ENCODE data around the gene TLK2. TPM values are rescaled to one million over a fixed set of nuclear protein-coding genes. Genes with fewer than 3 reads are reported as not detected.

TLK2 gene
- total RNA-seq, 4 donors from 2014 or later: 30.3 to 66.0 (median 38.7) TPM

DNA sequence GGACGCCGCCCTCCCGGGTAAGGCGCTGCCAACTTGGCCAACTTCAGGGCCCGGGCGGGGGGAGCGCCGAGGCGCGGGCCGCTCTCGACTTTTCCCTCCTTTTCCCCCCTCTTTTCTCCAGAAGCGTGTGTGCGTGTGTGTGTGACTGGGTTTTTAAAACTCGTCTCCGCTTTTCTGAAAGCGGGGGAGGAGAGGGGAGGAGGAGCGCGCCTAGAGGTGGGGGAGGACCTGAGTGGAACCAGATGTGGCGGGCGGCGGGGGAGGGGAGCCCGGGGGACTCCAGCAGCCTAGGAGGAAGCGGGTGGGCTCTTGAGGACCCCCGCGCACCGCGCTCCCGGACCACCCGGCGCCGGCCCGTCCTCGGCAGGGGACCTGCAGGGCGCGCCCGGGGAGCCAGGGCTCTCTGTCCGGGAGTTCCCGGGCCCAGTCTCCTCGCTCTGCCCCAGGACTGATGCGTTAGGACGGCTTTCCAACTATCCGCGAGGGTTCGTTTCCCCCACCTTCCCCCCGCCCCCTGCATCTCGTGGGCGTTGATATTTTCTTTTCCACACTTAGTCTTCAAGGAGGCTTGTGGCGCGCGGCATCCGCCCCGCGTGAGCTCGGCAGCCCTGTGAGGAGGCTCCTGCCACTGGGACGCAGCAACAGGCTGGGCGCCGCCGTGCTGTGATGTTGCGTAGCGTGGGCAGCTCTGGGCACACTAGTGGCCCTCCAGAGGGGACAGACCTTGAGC, 149.4 kb downstream of the TLK2 start:
- Histone ChIP-seq H3K9me3 (no peaks in the 10 kb centered on the region), H3K4me1 (peaks cover 0 to 51% (median 6%) of the 10 kb centered on the region in 4 donors), H3K27ac (peak overlapping the region; percentile 61 to 89 (median 78)), H3K36me3 (peaks cover 0 to 18% (median 0%) of the 10 kb centered on the region in 3 donors), H3K4me3 (peak overlapping the region; percentile 30 to 78 (median 50)), H3K27me3 (peaks cover 0 to 20% of the 10 kb centered on the region in 2 donors)
- WGBS, 2 donors: 1% methylated on average over 51 to 59 of the region's 61 CpGs
- no peak for DNase-seq (ENCODE audit: low spot score in 2 of 2)
- TF ChIP-seq POLR2A (IDR thresholded peaks at IDR 0.05) (peak in 1 of 2 donors; percentile 1), EP300 (IDR thresholded peaks at IDR 0.05) (no peak)
- TF ChIP-seq, protein P1, sequence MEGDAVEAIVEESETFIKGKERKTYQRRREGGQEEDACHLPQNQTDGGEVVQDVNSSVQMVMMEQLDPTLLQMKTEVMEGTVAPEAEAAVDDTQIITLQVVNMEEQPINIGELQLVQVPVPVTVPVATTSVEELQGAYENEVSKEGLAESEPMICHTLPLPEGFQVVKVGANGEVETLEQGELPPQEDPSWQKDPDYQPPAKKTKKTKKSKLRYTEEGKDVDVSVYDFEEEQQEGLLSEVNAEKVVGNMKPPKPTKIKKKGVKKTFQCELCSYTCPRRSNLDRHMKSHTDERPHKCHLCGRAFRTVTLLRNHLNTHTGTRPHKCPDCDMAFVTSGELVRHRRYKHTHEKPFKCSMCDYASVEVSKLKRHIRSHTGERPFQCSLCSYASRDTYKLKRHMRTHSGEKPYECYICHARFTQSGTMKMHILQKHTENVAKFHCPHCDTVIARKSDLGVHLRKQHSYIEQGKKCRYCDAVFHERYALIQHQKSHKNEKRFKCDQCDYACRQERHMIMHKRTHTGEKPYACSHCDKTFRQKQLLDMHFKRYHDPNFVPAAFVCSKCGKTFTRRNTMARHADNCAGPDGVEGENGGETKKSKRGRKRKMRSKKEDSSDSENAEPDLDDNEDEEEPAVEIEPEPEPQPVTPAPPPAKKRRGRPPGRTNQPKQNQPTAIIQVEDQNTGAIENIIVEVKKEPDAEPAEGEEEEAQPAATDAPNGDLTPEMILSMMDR (IDR thresholded peaks at IDR 0.05): no peak

DNA sequence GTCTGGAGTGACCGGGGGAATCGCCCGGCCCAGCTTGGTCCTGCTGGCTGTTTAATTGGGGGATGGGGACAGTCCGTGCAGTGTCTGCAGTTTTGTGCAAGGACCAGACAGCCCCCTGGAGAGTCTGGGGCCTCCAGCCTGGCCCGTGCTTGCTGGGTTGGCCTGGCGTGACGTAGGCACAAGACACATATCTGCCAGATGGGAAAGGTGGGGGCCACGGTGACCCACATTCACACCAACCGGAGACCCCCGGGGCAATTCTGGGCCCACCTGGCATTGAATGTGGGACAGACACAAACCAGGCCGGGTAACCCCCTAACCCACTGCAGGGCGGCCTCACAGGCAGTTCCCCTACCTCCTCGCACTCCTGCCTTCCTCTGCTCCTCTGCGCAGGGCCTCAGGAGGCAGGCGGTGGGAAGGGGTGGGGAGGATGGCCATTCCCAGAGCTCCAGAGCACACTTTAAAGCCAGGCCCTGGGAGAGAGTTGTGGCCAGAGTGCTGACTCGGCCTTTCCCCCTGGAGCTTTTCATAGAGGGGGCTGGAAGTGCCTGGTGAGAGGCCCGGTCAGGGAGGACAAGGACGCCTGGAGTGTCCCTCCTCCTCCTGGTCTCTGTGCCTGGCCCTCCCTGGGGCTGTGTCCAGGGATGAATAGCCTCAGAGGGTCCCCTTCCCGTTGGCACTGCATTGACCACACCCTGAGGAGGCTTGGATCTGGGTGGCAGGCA, 150.4 kb downstream of the TLK2 start:
- Histone ChIP-seq H3K27ac (peak overlapping the region in 3 of 4 donors; percentile 72 to 89 (median 85)), H3K4me1 (peaks cover 0 to 51% (median 6%) of the 10 kb centered on the region in 4 donors), H3K4me3 (peak overlapping the region in 3 of 4 donors; percentile 49 to 78 (median 51)), H3K9me3 (no peaks in the 10 kb centered on the region), H3K36me3 (peaks cover 0 to 9% (median 0%) of the 10 kb centered on the region in 3 donors), H3K27me3 (peaks cover 0 to 20% of the 10 kb centered on the region in 2 donors)
- TF ChIP-seq, protein P1 (IDR thresholded peaks at IDR 0.05): no peak
- no peak for TF ChIP-seq POLR2A (IDR thresholded peaks at IDR 0.05)
- no peak for TF ChIP-seq EP300 (IDR thresholded peaks at IDR 0.05)
- no peak for DNase-seq (ENCODE audit: low spot score in 2 of 2)
- WGBS, 2 donors: 36 to 38% methylated on average over 16 to 19 of the region's 19 CpGs

DNA sequence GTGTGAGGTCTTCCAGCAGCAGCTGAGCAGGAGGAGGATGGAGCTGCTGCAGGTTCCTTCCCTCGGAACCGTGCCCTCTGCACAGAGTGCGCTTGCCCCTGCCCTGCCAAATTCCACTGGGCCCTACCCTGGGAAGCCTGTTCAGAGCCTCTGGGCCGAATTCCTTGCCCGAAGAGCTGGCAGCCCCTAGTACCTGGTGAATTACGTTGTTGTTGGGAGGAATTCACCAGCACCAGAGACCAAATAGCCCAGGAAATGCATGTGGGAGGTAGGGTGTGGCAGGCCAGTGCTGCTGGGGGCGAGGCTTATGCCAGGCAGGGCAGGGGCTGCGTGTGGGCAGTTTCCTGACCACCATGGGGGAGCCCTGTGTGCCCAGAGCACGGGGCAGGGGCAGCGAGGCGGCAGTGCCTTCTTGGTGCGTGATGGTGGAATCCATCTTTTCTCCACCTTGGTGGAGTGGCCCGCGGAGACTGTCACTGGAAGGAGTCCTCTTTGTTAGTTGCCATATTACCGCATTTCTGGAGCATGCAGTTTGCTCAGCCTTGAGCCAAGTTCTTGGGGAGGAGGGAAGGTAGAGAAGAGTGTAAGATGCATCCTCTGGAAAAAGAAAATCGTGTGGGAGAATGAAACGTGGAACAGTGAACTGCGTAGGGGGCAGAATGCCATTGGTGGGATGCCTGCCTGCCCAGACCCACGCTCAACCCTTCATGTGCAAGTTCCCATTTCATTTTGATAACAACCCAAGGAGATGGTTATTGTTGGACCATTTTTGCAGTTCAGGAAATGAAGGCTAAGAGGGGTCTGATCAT, 151.1 kb downstream of the TLK2 start:
- WGBS, 2 donors: 72% methylated on average over 17 of the region's 19 CpGs
- DNase-seq (ENCODE audit: low spot score in 2 of 2): no peak
- Histone ChIP-seq H3K4me3 (peak overlapping the region in 1 of 4 donors; percentile 78), H3K4me1 (peaks cover 0 to 51% (median 6%) of the 10 kb centered on the region in 4 donors), H3K27ac (peak overlapping the region in 2 of 4 donors; percentile 85 to 89), H3K27me3 (peaks cover 0 to 20% of the 10 kb centered on the region in 2 donors), H3K36me3 (peaks cover 0 to 9% (median 0%) of the 10 kb centered on the region in 3 donors), H3K9me3 (no peaks in the 10 kb centered on the region)
- TF ChIP-seq, protein P1 (IDR thresholded peaks at IDR 0.05): no peak
- TF ChIP-seq POLR2A (IDR thresholded peaks at IDR 0.05) (no peak), EP300 (IDR thresholded peaks at IDR 0.05) (no peak)

DNA sequence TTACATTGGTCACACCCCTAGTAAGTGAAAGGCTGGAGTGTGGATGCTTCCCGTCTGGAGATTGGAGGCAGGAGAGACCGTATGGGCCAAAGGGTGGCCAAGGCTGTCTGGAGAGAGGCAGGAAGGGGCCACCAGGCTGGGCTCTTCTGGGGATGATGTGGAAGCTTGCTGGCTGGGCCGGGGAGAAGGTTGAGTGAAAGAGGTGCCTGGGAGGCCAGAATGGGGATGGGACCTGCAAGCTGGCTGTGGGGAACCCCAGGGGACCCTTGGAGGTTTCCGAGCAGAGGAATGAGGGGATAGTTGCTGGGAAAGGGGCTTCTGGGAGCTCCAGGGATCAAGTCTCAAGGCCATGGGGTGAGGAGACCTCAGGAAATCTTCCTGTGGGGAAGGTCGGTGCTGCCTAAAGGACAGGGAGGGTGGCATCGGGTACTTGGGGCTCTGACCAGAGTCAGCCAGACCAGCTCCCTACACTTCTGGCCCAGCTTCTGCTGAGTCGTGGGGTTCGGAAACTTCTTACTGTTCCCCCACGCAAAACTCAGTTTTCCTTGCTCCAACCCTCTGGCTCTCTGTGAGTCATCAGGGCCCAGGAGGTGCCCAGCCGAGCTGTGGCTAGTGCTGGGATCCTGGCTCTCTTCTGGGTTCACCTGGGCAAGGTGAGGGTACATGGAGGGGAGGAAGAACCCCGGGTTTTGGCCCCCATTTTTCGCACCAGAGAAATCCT, 151.9 kb downstream of the TLK2 start:
- TF ChIP-seq EP300 (IDR thresholded peaks at IDR 0.05) (no peak), POLR2A (IDR thresholded peaks at IDR 0.05) (no peak)
- TF ChIP-seq, protein P1 (IDR thresholded peaks at IDR 0.05): no peak
- peak overlapping the region in 1 of 4 donors; percentile 85 for H3K27ac ChIP-seq
- DNase-seq (ENCODE audit: low spot score in 2 of 2): no peak
- peaks cover 0 to 20% of the 10 kb centered on the region in 2 donors for H3K27me3 ChIP-seq
- H3K4me1 ChIP-seq: peaks cover 0 to 47% (median 6%) of the 10 kb centered on the region in 4 donors
- WGBS, 2 donors: 73 to 80% methylated on average over 10 to 11 of the region's 12 CpGs
- H3K9me3 ChIP-seq: no peaks in the 10 kb centered on the region
- H3K36me3 ChIP-seq: peaks cover 0 to 1% (median 0%) of the 10 kb centered on the region in 3 donors
- H3K4me3 ChIP-seq: no peak overlapping the region
